Heart left ventricle (tissue), 13 donors: Measurements from ENCODE around the gene C20orf96.

Experiments
- CTCF ChIP-seq, 12 donors: fragments of 200-600 bp; sonication (generic) in 4 of 12; IDR thresholded peaks; one replicate each; pipeline versions ENCODE4 v1.5.0 to v1.8.0; 2018 to 2022; ENCODE audit warnings: antibody characterized with exemption in 12 of 12, mild to moderate bottlenecking in 5 of 12
- POLR2A ChIP-seq, 2 donors: fragments of 450-650 bp; IDR thresholded peaks; one replicate each; pipeline ENCODE4 v1.6.1; 2017; ENCODE audit warnings: antibody characterized with exemption in 2 of 2, mild to moderate bottlenecking in 2 of 2, moderate library complexity in 2 of 2
- donor health status: ischemic (EF 13 %, LVEDD 7.1; RV severe dilation, severe dysfunction).
- donor health status: DM: no; HTN: yes; CAD: no.
- donor health status: DM: no; HTN: no; CAD: no.
- donor health status: ischemic (EF 25% LVEDD 6.9; RV normal size, moderate dysfunction).
- donor health status: ischemic (EF 25% LVEDD 5.7; RV mildly dilated, moderate dysfunction).
- donor health status: ischemic (EF 35%, LVEDD 5.7; RV mildly dilated, moderate dysfunction).
- donor health status: nonischemic (EF 11% LVEDD 7.7; RV severe dilation, severe dysfunction).
- donor health status: DM: yes; HTN: yes; CAD: no.
- donor health status: PGD.
- donor health status: ischemic (EF 29% LVEDD 5.4; RV normal size, mild dysfunction).
- donor health status: nonischemic (EF 23%, LVEDD 6.1; RV moderate dilation, normal function).

GRCh38 chr20:221258-221830 is 69.2 kb downstream of the C20orf96 start:
- TF ChIP-seq CTCF (IDR thresholded peaks at IDR 0.05) (no peak), POLR2A (IDR thresholded peaks at IDR 0.05) (no peak)
